A204.1 (cell line): ENCODE data around the gene SCN4A.
"Not testable (repeated sequence)": the region's sequence is repeated elsewhere in the genome, so short reads cannot be mapped to it uniquely, and the experiment has no call there.

ENCODE experiments used
- FAIRE-seq: peaks from 2 replicates; lab custom pipeline; 2012; peaks lifted over from hg19 to GRCh38; lab: Jason Lieb, UNC

The SCN4A gene

GRCh38 chr17:63972796-63973195, at the start of gene SCN4A:
Gene SCN4A (minus strand): TSS chr17:63972918. CDS start chr17:63972841, 77 bp downstream.
- no peak for FAIRE-seq

DNA sequence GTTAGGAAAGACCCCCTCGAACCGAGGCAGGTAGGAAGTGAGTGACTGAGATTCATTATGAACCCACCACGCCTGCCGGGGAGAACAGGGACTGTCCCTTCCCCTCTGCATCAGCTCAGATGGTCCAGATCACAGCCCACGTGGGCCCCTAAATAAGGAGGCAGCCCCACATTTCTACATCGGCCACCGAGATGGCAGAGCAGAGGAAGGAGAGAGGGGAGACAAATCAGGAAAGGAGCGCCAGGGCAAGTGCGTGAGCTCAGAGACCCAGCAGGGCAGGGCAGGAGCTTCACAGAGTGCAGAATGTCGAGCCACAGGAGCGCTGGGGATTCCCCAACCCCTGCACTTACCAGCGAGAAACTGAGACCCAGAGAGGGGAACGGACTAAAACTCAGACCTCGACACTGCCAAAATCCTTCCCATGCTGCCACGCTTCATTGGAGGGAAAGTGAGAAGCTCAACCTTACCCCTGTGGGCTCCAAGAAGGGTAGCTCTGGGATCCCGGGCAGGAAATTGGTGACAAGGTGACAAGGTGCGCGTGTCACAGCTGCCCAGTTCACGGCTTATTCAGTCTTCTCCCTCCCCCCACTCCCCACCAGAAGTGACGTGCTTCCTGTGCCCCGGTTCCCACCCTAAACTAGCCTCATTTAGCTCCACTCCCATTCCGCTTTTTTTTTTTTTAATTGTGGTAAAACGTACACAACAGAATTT, 47.5 kb upstream of the SCN4A start, which contains the start of gene ICAM2:
TSS of gene ICAM2 (minus strand) at position 578 of the 711 bp plus-strand sequence. CDS start 13,942 bp downstream, outside the sequence.
- no peak for FAIRE-seq

DNA sequence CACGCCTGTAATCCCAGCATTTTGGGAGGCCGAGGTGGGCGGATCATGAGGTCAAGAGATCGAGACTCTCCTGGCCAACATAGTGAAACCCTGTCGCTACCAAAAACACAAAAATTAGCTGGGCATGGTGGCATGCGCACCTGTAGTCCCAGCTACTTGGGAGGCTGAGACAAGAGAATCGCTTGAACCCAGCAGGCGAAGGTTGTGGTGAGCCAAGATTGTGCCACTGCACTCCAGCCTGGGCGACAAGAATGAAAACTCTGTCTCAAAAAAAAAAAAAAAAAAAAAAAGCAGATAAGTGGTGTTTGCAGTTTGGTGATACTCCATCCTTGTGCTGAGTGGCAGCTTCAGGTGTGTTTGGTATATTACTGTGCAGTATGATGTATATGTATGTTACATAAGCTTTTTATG, 46.8 kb upstream of the SCN4A start:
- not testable (repeated sequence) for FAIRE-seq

GRCh38 chr17:64017381-64017980, 44.8 kb upstream of the SCN4A start:
- no peak for FAIRE-seq

DNA sequence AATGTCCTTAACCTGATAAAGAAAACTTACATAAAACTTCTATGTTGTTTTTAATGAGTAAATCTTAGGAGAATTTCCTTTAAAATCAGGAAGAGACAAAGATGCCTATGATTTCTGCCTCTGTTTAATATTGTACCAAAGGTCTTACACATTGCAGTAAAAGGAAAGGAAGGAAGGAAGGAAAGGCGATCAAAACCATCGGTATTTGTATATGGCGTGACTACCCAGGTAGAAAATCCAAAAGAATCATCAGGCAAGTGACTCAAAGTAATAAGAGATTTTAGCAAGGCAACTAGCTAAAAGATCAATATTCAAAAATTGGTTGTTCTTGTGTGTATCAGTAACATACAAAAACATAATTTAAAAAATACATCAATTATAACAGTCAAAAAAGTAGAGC, 44.3 kb upstream of the SCN4A start:
- FAIRE-seq = no peak

DNA sequence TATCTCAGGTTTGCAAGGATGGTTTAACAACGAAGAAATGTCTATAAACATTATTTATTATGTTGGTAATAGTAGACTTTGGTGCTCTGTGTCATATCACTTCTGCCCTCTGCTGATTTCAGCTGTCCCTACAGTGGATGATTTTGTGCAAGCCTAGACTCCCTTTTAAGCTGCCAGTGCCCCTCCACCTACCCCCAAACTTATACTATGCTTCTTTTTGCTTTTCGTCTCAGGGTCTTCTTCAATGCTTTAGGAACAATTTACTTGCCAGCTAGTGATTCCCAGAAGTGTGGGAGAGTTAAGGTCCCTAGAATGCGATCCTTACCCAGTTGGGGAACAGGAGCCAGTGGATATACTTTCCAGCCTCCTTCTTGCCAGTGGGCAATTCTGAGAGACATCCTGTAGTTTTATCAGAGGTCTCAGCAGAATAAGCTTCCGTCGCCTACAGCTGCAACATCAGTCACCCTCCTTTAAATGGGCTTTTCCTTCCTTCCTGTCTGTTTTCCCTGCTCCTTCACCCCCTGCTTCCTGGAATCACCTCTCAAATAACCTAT, 43.6 kb upstream of the SCN4A start:
- FAIRE-seq = no peak

DNA sequence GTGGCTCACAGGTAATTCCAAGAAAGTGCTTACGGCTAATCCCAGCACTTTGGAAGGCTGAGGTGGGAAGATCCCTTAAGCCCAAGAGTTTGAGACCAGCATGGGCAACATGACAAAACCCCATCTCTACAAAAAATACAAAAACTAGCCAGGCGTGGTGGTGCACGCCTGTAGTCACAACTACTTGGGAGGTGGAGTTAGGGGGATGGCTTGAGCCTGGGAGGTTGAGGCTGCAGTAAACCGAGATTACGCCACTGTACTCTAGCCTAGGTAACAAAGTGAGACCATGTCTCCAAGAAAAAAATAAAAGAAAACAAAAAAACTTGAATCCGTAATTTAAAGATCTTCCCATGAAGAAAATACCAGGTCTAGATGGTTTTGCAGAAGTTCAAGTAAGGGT, 42.7 kb upstream of the SCN4A start:
- no peak for FAIRE-seq

- FAIRE-seq = no peak
Measured at GRCh38 chr17:64009571-64010402, 37.1 kb upstream of the SCN4A start.

DNA sequence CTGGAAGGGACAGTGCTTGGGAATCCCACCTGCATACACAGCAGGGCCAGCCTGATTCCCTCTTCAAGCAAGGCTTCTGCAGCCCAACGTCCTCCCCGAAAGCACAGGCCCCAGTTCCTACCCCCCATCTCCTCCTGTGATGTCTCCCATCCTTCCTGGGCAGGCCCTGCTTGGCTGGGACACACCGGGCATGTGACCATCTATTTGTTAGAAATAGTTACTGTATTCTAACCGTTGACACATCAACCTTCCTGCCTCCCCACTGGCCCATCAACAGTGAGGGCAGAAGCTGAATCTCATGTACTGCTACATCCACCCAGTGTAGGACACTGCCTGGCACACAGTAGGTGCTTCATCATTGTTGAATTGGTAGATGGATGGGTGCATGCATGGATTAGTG, 36.1 kb upstream of the SCN4A start:
- FAIRE-seq = no peak

DNA sequence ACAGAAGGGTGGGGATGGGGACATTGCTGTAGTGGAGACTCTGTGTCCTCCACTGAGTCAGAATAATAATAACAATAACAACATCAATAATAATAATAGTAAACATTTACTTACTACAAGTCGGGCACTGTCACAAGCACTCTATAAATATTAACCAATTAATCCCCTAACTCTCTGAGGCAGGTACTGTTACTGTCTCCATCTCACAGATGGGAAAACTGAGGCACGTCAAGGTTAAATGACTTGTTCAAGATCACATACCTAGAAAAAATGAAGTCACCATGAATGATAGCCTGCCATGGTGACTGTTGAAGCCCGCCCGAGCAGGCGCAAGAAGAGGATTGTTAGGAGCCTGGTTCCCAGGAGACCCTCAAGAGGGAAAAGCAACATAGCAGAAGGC, 35.6 kb upstream of the SCN4A start:
- no peak for FAIRE-seq

DNA sequence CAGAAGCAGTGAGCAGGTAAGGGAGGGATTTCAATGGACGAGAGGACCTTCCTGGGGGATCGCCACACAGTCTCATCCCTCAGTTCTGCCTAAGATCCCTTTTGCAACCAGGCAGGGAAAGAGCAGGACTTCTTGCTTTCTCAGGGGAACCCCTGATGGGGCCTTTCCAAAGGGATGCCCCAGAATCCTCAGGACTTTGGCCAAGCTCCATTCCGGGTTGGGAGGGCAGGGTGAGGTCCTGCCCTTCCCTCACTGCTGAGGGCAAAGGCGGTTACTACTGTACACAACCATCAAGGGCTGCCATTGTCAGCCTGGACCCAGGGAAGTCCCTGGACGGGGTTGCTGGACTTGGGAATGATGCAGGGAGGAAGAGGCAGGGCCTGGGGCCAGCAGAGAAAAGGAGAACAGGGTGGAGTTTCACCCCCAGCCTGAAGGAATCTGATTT, 35.1 kb upstream of the SCN4A start:
- no peak for FAIRE-seq

DNA sequence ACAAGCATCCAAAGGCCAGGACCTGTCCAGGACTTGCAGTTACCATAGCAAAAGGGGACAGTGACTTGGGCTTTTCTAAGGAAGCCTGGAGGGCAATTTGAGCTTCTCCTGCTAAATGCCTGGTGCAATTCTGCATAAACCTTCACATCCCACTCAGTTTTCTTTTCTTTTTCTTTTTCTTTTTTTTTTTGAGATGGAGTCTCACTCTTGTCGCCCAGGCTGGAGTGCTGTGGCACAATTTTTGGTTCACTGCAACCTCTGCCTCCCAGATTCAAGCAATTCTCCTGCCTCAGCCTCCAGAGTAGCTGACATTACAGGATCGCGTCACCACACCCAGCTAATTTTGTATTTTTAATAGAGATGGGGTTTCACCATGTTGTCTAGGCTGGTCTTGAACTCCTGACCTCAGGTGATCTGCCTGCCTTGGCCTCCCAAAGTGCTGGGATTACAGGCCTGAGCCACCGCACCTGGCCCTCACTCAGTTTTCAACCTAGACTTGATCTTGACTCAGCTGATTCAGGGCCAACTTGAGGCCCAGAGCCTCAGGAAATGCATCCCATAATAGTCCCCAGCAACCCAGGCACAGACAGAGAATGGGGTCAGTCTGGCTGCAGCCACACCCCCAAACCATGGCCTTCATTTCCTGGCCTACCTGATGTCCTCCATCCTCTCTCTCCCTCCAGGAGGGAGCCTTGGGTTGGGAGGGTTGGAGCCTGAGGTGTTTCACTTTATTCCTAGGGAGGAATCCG, 34.5 kb upstream of the SCN4A start:
- FAIRE-seq = not testable (repeated sequence)

- FAIRE-seq = no peak
Measured at GRCh38 chr17:64006361-64007088, 33.8 kb upstream of the SCN4A start.

- FAIRE-seq = no peak
Measured at GRCh38 chr17:64005734-64006167, 33.0 kb upstream of the SCN4A start.

DNA sequence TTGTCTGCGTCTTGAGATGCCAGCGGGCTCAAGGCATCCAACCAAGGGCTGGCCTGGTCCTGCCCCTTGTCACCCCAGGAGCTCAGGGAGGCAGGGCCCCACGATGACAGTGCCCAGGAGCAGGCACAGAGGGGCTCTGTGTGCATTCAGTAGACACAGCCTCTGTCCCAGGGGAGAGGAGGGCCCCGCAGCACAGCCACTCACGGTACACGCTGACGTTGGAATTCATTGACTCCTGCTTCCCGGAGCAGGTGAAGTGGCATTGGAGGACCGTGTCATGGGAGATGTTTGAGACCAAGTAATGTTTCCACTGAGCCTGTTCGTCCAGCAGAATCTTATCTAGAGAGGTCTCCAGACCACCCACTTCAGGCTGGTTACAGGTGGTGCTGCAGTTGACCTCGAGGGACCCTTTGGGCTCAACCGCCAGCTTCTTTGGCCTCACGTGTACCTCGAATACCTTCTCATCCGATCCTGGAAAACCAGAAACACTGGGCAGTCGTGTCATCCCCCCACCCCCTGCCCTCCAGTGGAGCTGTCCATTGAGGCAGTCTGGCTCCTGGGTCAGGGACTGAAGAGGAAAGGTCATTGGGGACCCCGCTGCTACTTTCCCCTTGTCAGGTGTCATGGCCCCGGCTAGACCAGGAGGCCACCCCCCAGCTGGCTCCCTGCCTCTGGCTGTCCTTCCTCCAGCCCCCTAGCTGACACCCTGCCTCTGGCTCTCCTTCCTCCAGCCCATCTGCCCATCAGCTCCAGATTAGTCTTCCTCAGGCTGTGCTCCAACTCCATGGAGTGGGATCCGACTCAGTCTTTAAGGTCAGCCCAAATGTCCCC, 32.4 kb upstream of the SCN4A start:
- FAIRE-seq = no peak

DNA sequence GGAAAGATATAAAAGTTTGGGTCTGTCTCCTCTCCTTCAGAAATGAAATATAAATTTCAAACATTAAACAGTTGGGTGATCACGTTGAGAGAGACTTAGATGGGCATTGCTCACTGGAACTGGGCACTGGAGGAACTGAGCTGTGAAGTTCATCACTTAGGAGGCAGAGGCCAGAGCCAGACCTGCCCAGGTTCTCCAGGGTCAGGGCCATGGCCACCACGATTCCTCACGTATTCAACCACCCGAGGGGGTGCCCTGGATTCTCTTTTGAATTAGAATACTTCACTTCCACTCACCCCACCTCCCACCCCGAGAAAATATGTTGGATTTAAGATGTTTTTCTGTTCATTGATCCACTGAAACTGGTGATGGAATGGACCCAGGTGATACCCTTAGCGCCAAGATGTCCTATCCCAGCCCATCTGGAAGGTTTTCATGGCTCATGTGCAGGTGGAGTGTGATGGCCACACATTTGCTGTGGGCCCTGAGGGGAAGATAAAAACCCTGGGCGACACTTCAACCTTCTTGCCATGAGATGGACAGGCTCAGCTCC, 31.6 kb upstream of the SCN4A start:
- FAIRE-seq = no peak

DNA sequence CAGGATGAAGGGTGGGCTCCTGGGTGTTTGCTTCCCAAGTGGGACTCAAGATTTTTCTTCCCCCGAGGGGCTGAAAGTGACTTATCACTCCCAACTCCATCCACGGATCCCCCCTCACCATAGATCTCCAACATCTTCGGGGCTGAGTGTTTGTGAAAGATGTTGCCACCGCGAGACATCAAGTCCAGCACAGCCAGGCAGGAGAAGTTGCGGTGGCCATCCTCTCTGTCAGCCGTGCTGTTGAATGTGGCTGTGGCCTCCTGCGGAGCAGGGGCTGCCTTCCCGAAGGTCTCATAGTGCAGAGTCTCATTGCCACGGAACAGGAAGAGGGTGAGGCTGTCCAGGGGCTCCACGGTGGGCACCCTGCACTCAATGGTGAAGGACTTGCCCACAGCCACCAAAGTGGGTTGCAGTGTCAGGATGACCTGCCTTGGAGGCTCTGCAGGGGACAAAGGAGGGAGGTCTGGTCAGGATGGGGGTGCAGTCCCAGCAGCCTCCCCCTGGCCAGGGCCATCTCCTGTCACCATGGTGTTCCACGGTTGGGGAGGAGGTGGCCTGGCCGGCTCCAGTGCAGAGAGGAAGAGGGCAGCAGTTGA, 30.9 kb upstream of the SCN4A start:
- no peak for FAIRE-seq

DNA sequence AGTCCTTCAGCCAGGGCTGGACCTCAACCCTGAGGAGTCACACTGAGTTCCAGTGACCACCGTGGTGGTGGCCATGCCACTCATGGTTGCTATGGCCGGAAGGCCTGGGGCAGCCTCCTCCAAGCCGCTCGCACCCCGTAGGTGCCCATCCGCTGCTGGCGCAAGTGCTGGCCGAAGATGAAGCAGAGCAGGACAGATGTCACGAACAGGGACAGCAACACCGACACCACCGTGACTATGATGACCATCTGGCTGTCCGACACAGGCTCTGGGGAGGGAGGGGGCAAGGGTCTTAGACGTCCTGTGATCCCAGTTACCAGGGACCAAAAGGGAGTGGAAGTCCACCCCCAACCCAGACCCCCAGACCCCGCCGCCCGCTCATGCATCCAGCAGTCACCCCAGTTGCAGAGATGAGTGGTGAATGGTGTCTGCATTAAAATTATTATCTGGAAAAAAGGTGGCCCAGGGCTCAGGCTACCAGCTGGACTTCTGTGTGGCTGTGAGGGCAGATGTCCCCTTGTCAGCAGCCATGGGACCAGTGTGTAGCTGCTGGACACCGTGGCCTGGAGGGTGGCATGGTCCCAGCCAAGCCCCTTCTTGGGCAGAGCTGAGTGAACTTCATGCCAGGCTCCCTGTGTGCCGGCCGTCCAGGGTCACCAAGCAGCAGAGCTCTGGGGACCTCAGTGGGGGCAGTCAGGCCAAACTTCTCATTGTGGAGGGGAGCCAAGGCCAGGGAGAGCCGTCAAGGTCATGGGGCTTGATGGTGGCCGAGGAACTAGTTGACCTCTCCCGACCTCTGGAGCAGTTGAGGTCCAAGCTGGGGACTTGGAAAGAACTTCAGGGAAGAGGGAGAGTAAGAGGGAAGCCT, 30.2 kb upstream of the SCN4A start:
- FAIRE-seq = no peak
